ENCODE measurements around the gene ARNT2.

DNA sequence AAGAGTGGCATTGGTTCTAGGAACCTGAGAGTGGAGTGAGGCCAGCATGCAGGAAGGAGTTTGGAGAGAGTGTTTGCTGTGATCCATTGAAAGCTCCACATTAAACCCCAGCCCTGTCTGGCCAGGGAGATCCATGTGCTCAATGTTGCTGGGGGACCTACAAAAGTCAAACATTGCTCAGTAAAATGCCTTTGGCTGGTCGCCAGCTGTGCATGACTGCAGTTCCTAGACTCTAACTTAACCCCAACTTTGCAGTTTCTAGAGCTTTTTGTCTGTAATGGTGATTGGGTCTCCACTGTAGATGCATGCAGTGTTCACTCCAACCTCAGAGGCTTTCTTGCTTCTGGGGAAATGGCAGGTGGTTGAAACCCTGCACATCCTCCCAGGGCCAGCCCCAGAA is 191.2 kb downstream of the ARNT2 start:
- no peak for TF ChIP-seq POLR2AphosphoS5 (IDR thresholded peaks at IDR 0.05; ENCODE audit: low read depth, low read length)
- no peak for TF ChIP-seq CTCF (IDR thresholded peaks at IDR 0.05)
